Endothelial cell of umbilical vein (primary cell): Measurements from ENCODE around the gene ZNF585A.

ENCODE experiments used
- CTCF ChIP-seq, 2 donors: IDR thresholded peaks; 1 replicate in 1 of 2; 2 replicates in 1 of 2; pipeline ENCODE4 v1.5.1; 2011; ENCODE audit warnings: low read length in 2 of 2, mild to moderate bottlenecking in 2 of 2, moderate library complexity in 2 of 2, control low read depth in 1 of 2, inconsistent platforms in 1 of 2, low read depth in 1 of 2; ENCODE audit not compliant: insufficient read depth in 1 of 2; ENCODE audit errors: extremely low read depth in 1 of 2
- GATA2 ChIP-seq: IDR thresholded peaks from 2 replicates; pipeline ENCODE4 v1.7.0; 2011; ENCODE audit warnings: low read depth, mild to moderate bottlenecking, moderate library complexity, mixed read lengths, low read length; ENCODE audit not compliant: insufficient read length, insufficient read depth
- MYC ChIP-seq: IDR thresholded peaks from one replicate; pipeline ENCODE4 v1.6.1; 2011; ENCODE audit warnings: mild to moderate bottlenecking, low read depth, low read length
- POLR2AphosphoS5 ChIP-seq: IDR thresholded peaks from 2 replicates; pipeline ENCODE4 v1.6.1; 2012; ENCODE audit warnings: low read depth, mild to moderate bottlenecking, control low read depth, low read length, moderate library complexity; ENCODE audit not compliant: insufficient read depth

- TF ChIP-seq CTCF (IDR thresholded peaks at IDR 0.05; ENCODE audit: extremely low read depth in 1 of 2, insufficient read depth in 1 of 2, low read depth in 1 of 2, low read length in 2 of 2) (no peak), MYC (no peak), GATA2 (no peak), POLR2AphosphoS5 (no peak)
Observed at GRCh38 chr19:37095859-37096258, 76.6 kb downstream of the ZNF585A start.
